ENCODE data around the gene CHCHD1. TPM values are rescaled to one million over a fixed set of nuclear protein-coding genes. Genes with fewer than 3 reads are reported as not detected.
"Not testable (repeated sequence)": the region's sequence is repeated elsewhere in the genome, so short reads cannot be mapped to it uniquely, and the experiment has no call there.

The CHCHD1 gene
- total and polyA plus RNA-seq, 12 donors: 18.6 to 82.1 (median 22.0) TPM

- Histone ChIP-seq H3K4me1 (peaks cover 12 to 66% (median 53%) of the 10 kb centered on the region in 9 donors), H3K9me3 (no peaks in the 10 kb centered on the region), H3K36me3 (peaks cover 0 to 30% (median 11%) of the 10 kb centered on the region in 9 donors), H3K27ac (peak overlapping the region in 8 of 10 donors; percentile 90 to 95 (median 94)), H3K4me3 (peak overlapping the region; percentile 68 to 95 (median 88)), H3K27me3 (no peaks in the 10 kb centered on the region)
- 48 to 51% methylated on average over 2 of the region's 2 CpGs for WGBS, 2 donors
- intact Hi-C loops (cut with DNase I): no loop called here
- ATAC-seq: no peak
- no peak for DNase-seq
- TF ChIP-seq CTCF (IDR thresholded peaks at IDR 0.05): no peak
These were observed 869 bp downstream of the CHCHD1 start for GRCh38 chr10:73782749-73783085.

GRCh38 chr10:73785211-73785720 lies 3.4 kb downstream of the CHCHD1 start, which contains the start of gene ZSWIM8:
TSS of gene ZSWIM8 (plus strand) at chr10:73785606. CDS start at chr10:73785879, 273 bp downstream.
- TF ChIP-seq CTCF (IDR thresholded peaks at IDR 0.05): peak in 3 of 9 donors; percentile 10 to 20 (median 14)
- intact Hi-C loops (cut with DNase I): loop anchor here in 2 of 10 donors (1.0 to 5.0 kb wide), 2 partner anchors 26 to 43 kb away; partner anchors contain the start of genes NDST2 (in 1 of the 2) and SEC24C (in 1 of the 2)

GRCh38 chr10:73785721-73786511 lies 4.1 kb downstream of the CHCHD1 start:
- no peak for TF ChIP-seq CTCF (IDR thresholded peaks at IDR 0.05)
- H3K4me1 ChIP-seq: peaks cover 15 to 61% (median 53%) of the 10 kb centered on the region in 9 donors
- H3K36me3 ChIP-seq: peaks cover 0 to 30% (median 23%) of the 10 kb centered on the region in 9 donors
- 0 to 1% methylated on average over 42 to 54 of the region's 54 CpGs for WGBS, 2 donors
- peak overlapping the region; percentile 74 to 97 (median 90) for H3K27ac ChIP-seq
- intact Hi-C loops (cut with DNase I): loop anchor here in 2 of 10 donors (1.0 to 5.0 kb wide), 2 partner anchors 25 to 44 kb away; partner anchors contain the start of genes NDST2 (in 1 of the 2) and SEC24C (in 1 of the 2)
- H3K9me3 ChIP-seq: no peaks in the 10 kb centered on the region
- H3K27me3 ChIP-seq: no peaks in the 10 kb centered on the region
- DNase-seq (peak in 1 of 2 donors; percentile 28), ATAC-seq (peak; percentile 5 to 44 (median 27))
- H3K4me3 ChIP-seq: peak overlapping the region; percentile 68 to 97 (median 92)

More at GRCh38 chr10:73785211-73785720, 3.4 kb downstream of the CHCHD1 start, which contains the start of gene ZSWIM8:
- WGBS, 2 donors: 0 to 1% methylated on average over 32 to 36 of the region's 36 CpGs
- Histone ChIP-seq H3K4me1 (peaks cover 15 to 67% (median 59%) of the 10 kb centered on the region in 9 donors), H3K4me3 (peak within 1 kb of the TSS; percentile 68 to 97 (median 92)), H3K27ac (peak within 1 kb of the TSS; percentile 74 to 97 (median 90)), H3K36me3 (peaks cover 0 to 24% (median 17%) of the 10 kb centered on the region in 9 donors), H3K9me3 (no peaks in the 10 kb centered on the region), H3K27me3 (no peaks in the 10 kb centered on the region)
- ATAC-seq (peak; percentile 87 to 95 (median 92)), DNase-seq (peak; percentile 86 to 92)

- no peak for DNase-seq
- ATAC-seq: no peak
- WGBS, 2 donors: 0 to 2% methylated on average over 2 of the region's 2 CpGs
- Histone ChIP-seq H3K4me1 (peaks cover 15 to 56% (median 48%) of the 10 kb centered on the region in 9 donors), H3K27ac (peak overlapping the region in 8 of 10 donors; percentile 86 to 97 (median 92)), H3K36me3 (peaks cover 0 to 36% (median 29%) of the 10 kb centered on the region in 9 donors), H3K4me3 (peak overlapping the region; percentile 68 to 97 (median 92)), H3K9me3 (no peaks in the 10 kb centered on the region), H3K27me3 (no peaks in the 10 kb centered on the region)
- TF ChIP-seq CTCF (IDR thresholded peaks at IDR 0.05): no peak
- intact Hi-C loops (cut with DNase I): loop anchor here in 1 of 10 donors (5.0 kb wide), 1 partner anchor 44 kb away; the partner anchor contains the start of gene SEC24C
These were observed 4.7 kb downstream of the CHCHD1 start for GRCh38 chr10:73786512-73786885.

GRCh38 chr10:73787031-73787800 lies 5.4 kb downstream of the CHCHD1 start:
- H3K36me3 ChIP-seq: peaks cover 0 to 43% (median 36%) of the 10 kb centered on the region in 9 donors
- H3K4me1 ChIP-seq: peaks cover 15 to 56% (median 47%) of the 10 kb centered on the region in 9 donors
- not testable (repeated sequence) for H3K27ac ChIP-seq, H3K9me3 ChIP-seq, DNase-seq, ATAC-seq, H3K27me3 ChIP-seq
- intact Hi-C loops (cut with DNase I): loop anchor here in 1 of 10 donors (5.0 kb wide), 1 partner anchor 45 kb away; the partner anchor contains the start of gene SEC24C
- WGBS, 2 donors: 90% methylated on average over 21 of the region's 21 CpGs
- H3K4me3 ChIP-seq: peak overlapping the region in 8 of 10 donors; percentile 90 to 97 (median 93)
